Adrenal gland (tissue), 5 donors: ENCODE measurements around the gene BRSK1.

Source experiments
- POLR2A ChIP-seq, 2 donors: fragments of 450-650 bp; IDR thresholded peaks; one replicate each; pipeline ENCODE4 v1.6.1; 2017; ENCODE audit warnings: antibody characterized with exemption in 2 of 2, mild to moderate bottlenecking in 2 of 2, moderate library complexity in 1 of 2
- TF ChIP-seq, protein P1 (sequence below), 6 experiments: fragments of 450-650 bp in 4 of 6; fragments of 200-600 bp in 2 of 6; sonication (generic) in 1 of 6; IDR thresholded peaks; 1 replicate in 5 of 6; 2 replicates in 1 of 6; pipeline versions ENCODE4 v1.5.1 to v1.8.0; 2016 to 2021; ENCODE audit warnings: antibody characterized with exemption in 6 of 6, mild to moderate bottlenecking in 2 of 6, moderate library complexity in 1 of 6
- donor health status: DM: no; HTN: no; CAD: no.

DNA sequence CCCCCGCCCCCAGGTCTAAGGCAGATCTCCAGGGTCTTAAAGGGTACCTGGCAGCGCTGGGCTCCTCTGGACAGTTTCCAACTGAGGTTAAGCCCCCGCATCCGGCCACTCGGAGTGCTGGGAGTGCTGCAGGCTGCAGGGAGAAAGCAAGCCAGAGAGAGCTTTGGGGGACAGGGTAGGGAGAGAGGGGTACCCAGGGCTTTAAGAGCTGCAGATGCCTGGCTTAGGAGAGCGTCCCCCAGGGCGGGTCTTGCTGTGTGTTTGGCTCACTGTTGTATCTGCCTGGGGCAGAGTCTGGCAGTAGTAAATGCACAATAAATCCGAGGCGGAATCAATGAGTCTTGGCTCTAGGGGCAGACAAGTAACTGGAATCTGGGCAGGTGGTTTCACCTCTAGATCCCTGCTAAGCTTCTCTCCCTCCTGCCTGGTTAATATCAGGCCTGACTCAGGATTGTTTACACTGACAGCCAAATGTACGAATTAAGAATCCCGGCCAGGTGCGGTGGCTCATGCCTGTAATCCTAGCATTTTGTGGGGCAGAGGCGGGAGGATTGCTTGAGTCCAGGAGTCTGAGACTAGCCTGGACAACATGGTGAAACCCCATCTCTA is 71.5 kb downstream of the BRSK1 start:
- TF ChIP-seq, protein P1, sequence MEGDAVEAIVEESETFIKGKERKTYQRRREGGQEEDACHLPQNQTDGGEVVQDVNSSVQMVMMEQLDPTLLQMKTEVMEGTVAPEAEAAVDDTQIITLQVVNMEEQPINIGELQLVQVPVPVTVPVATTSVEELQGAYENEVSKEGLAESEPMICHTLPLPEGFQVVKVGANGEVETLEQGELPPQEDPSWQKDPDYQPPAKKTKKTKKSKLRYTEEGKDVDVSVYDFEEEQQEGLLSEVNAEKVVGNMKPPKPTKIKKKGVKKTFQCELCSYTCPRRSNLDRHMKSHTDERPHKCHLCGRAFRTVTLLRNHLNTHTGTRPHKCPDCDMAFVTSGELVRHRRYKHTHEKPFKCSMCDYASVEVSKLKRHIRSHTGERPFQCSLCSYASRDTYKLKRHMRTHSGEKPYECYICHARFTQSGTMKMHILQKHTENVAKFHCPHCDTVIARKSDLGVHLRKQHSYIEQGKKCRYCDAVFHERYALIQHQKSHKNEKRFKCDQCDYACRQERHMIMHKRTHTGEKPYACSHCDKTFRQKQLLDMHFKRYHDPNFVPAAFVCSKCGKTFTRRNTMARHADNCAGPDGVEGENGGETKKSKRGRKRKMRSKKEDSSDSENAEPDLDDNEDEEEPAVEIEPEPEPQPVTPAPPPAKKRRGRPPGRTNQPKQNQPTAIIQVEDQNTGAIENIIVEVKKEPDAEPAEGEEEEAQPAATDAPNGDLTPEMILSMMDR (IDR thresholded peaks at IDR 0.05), result no peak
- no peak for TF ChIP-seq POLR2A (IDR thresholded peaks at IDR 0.05)
